SH-SY5Y (cell line): ENCODE results near the gene RNF144B.

Experiments
- GATA2 ChIP-seq: IDR thresholded peaks from 2 replicates; pipeline ENCODE4 v1.6.1; 2011; ENCODE audit warnings: mild to moderate bottlenecking, low read depth, low read length
- GATA3 ChIP-seq: IDR thresholded peaks from 2 replicates; pipeline ENCODE4 v1.6.1; 2011; ENCODE audit warnings: low read depth, mild to moderate bottlenecking, low read length, moderate library complexity

- TF ChIP-seq GATA3, result no peak
- TF ChIP-seq GATA2, result no peak
Measured at GRCh38 chr6:18350712-18351111, 36.4 kb upstream of the RNF144B start.
